Activated naive CD4-positive, alpha-beta T cell treated with anti-CD3 and anti-CD28 coated beads, Interleukin-2, amount 50 U/mL, for 16 hours (primary cell): ENCODE results near the gene USP1.
A peak's percentile ranks its signal among the peaks of the same experiment; 100 is the strongest.

Experiments
- DNase-seq: peaks from one replicate; pipeline ENCODE4 v3.0.0-alpha.2; 2020

Gene USP1

DNA sequence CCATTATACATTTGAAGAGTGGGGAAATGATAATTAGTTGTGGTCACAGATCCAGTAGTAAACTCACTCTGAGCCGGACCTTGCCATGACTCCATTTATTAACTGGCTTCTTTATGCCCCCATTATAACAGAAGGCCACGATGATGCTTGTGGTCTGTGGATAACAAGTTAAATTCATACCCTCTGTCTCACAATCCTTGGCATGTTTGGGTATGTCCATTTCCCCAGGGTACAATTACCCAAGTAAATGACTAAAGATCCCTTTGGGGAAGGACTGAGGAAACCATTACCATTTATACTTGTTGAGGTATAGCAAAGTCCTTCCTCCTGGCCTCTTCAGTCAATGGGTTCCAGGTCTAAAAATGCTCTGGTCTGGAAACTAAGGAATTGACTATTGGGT lies 7.3 kb upstream of the USP1 start:
- DNase-seq: no peak

DNA sequence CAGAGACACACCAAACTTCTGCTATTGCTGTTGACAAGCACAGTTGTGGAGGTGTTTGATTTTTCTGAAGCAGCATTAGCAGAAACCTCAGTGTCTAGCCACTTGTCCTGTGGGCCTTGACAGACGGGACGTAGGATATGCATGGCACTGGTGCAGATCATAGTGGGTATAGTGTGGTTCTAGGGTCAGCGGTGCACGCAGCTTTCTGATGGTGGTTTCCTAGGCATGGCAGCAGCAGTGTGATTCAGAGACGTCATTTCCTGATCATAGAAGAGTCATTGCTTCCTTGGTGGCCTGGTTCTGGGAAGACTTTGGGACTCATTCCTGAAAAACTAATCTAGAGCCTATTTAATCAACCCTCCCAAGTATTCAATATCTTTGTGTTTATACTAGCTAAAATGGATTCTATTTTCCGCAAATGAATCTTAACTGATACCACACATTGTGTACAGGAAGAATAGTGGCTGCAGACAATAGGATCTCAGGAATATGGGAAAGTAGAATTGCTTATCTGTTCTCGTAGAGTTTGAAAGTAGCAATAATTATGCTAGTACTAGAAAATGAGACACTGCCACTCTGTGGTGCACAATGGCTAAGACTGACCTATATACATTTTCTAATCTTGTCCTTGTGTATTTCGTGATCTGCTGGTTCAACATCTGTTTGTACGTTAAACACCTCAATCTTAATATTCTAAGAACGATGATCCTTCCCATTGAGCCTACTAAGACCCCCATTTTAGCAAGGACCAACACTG lies 2.8 kb upstream of the USP1 start:
- no peak for DNase-seq

DNA sequence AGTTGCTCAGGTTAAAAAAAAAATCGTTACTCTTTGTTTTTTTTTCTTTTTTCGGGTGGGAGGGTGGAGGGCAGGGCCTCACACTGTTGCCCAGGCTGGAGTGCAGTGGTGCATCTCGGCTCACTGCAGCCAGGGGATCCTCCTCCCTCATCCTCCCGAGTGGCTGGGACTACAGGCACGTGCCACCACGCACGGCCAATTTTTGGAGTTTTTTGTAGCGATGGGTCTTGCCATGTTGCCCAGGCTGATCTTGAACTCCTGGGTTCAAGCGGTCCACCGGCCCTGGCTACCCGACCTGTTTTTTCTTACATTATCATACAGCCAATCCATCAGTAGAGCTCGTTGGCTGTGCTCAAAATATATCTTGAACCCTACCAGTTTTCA lies 2.2 kb upstream of the USP1 start:
- DNase-seq: no peak

DNA sequence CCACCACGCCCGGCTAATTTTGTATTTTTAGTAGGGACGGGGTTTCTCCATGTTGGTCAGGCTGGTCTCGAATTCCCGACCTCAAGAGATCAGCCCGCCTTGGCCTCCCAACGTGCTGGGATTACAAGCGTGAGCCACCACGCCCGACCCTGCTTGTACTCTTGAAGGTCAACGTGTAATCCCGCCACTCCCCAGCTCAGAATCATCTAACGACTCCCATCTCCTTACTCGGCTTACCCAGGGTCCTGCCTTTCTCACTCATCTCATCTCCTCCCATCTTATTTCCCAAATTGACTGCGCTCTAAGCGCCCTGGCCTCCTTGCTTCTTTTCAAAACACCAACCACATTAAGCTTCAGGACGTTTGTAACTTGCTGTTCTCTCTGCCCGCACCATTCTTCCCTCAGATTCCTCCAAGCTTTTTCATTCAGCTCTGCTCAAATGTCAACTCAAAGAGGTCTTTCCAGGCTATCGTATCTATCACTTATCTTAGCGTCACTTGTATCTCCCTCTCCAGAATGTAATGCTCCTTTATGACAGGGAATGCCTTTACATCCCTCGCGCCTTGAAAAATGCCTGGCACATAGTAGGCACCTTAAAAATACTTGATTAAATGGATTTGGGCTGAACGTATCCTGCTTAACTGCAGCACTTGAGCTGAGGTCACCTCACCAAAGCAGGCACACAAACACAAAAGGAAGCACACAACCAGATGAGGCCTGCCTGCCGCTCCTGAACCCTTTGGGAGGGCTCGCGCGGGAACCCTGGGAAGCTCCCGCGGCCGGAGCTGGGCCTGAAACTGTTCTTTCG lies 1.4 kb upstream of the USP1 start:
- DNase-seq: no peak

DNA sequence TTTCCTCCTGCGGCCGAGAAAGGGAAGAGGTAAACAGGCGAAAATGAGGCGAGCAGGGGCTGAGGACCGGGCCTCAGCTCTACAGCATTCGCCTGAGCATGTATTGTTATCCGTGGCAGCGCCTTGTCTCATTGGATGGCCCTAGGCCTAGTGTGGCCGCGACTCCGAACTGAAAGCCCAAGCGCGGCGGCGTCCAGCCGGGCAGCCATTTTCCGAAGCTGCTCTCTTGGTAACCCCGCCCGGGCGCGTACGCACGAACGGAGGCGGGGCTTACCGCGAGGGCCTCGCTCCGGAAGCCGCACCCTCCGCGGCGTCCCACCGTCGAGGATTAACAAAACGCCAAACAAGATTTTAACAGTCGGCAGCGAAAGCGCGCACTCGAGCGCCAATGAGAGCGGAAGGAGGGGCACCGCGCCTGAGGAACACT lies 797 bp upstream of the USP1 start:
- DNase-seq: peak; percentile 97

DNA sequence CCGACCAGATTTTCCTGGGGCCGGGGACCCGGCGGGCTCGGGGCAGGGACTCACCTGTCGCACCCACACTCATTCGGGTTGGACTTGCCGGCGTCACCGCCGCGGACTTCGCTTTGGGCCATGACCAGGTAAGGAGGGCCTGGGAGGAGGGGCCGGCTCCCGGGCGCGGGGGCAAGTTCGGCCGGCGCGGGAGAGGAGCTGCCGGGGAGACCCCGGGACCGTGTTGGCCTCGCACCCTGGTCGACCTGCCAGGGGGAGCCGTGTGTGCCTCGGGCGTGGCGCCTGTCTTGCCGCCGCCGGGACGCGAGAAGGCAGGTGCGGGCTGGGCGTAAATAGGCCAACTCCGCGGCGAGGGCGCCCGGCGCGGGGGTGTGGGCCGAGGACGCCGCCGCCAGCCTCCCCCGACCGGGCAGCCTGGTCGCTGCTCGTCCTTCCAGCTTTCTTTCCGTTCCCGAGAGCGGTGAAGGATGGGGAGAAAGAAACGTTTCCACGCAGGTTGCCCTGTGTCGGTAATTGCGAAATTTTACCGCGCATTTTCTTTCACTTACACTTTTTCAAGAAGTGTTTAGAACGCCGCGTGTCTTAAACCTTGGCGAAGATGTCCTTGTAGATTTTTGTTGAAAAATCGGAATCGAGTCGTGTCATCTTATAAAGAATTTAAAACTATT lies 558 bp downstream of the USP1 start:
- peak; percentile 47 for DNase-seq

DNA sequence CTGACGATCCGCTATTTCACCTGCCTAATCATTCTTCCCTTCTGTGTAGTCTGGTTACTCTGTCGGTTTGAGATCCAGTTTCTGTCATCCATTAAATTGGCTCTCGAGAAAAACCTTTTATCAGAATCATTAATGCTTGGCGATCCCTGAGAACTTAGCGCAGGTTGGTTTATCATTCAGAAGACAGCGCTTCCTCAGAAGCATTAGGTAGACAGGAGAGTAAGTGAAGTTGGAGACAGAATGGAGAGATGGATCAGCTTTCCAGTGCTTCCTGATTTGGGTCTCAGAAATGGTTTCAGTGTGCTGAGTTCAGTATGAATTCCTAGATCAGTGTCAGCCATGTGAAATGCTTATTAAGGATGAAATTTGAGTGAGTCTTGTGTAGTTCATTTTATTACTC lies 1.3 kb downstream of the USP1 start:
- no peak for DNase-seq

DNA sequence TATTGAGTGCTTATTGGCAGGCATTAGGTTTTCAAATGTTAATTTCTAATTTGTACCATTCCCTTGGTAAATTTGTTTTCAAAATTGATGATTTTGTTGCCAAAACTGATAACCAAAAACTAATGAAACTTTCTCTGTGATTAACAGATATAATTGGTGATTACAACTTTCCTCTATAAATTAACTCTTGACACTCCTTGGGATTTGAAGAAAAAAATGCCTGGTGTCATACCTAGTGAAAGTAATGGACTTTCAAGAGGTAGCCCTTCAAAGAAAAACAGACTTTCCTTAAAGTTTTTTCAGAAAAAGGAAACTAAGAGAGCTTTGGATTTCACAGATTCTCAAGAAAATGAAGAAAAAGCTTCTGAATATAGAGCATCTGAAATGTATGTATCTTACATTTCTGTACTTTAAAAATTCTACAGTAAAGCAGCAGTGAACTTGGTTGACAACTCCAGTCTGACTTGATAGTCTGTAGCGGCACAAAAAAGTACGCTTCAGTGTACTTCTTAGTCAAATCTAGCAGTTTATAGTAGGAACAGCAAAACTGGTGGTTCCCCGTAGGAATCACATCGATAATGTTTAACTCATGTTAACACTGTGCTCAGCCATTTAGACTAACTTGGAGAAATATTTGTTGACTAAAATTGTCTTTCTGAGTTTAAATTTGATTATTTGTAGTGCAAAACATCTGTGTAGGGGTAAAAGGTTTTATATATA lies 3.0 kb downstream of the USP1 start:
- DNase-seq: no peak

DNA sequence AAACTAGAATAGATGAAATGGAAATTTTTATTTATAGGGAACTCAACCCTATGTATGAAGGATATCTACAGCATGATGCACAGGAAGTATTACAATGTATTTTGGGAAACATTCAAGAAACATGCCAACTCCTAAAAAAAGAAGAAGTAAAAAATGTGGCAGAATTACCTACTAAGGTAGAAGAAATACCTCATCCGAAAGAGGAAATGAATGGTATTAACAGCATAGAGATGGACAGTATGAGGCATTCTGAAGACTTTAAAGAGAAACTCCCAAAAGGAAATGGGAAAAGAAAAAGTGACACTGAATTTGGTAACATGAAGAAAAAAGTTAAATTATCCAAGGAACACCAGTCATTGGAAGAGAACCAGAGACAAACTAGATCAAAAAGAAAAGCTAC lies 7.9 kb downstream of the USP1 start:
- no peak for DNase-seq

DNA sequence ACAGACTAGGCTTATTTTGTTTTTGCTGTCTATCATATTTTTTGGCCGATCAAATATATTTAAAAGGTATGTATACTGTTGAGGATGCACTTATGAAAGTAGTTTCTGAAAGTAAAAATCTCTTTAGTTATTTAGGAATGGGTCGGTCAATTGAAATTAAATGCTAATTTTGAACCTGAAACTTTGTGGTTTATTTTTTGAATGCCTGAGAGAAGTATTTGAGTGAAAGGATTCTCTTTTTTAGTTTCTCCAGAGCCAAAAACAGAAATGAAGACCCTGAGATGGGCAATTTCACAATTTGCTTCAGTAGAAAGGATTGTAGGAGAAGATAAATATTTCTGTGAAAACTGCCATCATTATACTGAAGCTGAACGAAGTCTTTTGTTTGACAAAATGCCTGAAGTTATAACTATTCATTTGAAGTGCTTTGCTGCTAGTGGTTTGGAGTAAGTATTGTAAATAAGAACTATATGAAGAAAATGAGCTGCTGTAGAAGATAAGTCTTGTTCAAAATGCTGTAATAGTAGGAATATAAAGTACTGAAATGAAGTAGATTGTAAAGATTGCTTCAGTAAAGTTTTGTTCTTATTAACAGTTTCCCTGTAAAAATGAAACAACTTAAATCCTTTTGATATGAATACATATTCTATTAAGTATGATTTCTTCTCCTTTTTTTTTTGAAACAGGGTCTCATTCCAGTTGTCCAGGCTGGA lies 11.5 kb downstream of the USP1 start:
- no peak for DNase-seq

DNA sequence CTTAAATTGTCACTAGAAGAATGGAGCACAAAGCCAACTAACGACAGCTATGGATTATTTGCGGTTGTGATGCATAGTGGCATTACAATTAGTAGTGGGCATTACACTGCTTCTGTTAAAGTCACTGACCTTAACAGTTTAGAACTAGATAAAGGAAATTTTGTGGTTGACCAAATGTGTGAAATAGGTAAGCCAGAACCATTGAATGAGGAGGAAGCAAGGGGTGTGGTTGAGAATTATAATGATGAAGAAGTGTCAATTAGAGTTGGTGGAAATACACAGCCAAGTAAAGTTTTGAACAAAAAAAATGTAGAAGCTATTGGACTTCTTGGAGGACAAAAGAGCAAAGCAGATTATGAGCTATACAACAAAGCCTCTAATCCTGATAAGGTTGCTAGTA lies 13.5 kb downstream of the USP1 start:
- no peak for DNase-seq

DNA sequence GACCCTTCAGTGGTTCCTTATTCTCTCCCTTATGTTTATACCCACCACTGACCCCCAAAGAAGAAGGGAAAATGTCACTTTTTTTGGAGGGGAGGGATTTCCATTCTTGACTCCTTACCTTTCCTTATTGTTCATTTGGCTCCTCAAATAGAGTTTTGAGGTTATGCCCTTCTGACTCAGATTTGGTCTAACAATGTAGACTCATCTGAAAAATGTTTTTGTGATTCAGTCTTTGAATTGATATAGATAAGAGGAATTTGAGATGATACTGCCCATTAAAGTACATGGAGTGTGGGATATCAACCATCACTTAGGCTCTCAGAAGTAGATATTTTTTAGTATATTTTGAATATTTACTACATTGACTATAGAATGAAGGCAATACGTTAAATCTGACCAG lies 16.1 kb downstream of the USP1 start:
- no peak for DNase-seq

DNA sequence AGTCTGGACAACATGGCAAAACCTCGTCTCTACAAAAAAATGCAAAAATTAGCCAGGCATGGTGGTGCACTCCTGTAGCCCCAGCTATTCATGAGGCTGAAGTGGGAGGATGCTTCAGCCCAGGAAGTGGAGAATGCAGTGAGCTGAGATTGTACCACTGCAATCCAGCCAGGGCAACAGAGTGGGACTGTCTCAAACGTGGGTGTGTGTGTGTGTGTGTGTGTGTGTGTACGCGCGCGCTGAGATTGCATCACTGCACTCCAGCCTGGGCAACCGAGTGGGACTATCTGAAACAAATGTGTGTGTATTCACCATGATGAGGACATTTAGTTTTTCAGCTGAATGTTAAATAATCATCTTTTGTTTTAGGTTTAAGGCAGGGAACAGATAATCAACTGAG lies 21.1 kb downstream of the USP1 start:
- DNase-seq: no peak

DNA sequence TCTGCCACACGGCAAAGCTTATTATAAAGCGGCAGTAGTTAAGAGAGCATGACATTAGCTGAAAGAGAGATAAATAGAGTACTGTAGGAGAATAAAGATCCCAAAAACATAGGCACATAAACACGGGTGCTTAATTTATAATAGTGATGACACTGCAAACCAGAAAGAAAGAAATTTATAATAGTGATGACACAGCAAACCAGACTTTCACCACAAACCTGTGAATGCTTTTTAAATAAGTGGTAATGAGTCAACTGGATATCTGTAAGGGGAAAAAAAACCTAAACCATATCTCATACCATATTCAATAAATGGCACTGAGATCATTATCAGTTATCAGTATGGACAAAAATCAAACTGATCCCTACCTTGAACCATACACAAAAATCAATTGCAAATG lies 25.5 kb downstream of the USP1 start:
- no peak for DNase-seq

DNA sequence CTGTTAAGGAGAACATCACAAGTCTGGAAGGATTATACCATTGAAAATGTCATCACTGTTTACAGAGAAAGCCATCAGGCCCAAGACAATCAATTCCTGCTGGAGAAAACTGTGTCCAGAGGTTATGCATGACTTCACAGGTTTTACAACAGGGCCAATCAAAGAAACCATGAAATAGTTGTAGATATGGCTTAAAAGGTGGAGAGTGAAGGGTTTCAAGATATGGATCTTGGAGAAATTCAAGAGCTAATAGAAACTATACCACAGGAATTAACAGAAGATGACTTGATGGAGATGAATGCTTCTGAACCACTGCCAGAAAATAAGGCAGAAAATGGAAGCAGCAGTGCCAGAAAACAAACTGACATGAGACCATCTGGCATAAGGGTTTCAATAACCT lies 30.2 kb downstream of the USP1 start:
- DNase-seq: no peak

DNA sequence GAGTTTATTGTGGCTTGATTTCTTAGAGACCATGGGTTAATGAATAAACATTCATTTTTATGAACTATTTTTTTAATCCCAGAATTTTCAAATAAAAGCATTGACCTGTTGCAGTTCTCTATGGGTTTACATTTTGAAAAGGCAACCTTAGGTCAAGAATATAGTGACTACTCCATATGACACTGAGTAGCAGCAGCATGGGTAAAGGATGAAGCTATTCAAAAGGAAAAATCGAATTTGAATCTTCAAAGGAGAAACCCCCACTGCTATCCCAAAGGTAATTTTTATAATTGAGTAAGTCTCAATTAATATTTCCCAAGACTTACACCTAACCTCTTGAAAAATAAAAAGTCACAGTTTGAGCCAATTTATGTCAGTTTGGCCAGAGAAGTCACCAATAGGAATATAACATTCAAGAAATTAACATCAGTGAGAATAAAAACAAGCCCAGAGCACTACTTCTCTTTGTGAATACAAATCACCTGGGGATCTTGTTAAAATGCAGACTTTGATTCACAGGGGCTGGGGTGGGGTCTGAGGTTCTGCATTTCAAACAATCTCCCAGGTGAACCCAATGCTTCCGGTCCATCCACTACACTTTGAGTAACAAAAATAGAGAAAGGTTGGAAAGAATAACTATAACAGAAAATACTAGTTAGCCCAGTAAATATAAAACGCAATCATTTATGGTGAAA lies 39.8 kb downstream of the USP1 start:
- DNase-seq: no peak

DNA sequence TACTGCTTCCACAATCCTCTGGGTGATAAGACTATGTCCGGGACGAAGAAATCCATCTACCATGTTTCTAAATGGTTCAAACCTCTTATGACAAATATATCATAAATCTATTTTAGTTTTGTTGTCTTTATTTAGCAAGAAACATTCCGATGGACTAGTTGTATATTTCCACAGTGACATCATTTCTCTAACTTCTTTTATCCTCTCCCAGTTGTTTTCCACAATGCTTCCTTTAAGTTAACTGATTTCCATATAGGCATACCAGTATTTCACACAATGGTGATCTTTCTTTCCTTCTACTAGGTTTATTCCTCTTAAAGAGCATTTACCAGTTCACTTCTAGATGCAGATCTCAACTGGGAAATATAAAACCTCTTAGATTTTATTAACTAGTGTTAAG lies 44.8 kb downstream of the USP1 start:
- DNase-seq: no peak

DNA sequence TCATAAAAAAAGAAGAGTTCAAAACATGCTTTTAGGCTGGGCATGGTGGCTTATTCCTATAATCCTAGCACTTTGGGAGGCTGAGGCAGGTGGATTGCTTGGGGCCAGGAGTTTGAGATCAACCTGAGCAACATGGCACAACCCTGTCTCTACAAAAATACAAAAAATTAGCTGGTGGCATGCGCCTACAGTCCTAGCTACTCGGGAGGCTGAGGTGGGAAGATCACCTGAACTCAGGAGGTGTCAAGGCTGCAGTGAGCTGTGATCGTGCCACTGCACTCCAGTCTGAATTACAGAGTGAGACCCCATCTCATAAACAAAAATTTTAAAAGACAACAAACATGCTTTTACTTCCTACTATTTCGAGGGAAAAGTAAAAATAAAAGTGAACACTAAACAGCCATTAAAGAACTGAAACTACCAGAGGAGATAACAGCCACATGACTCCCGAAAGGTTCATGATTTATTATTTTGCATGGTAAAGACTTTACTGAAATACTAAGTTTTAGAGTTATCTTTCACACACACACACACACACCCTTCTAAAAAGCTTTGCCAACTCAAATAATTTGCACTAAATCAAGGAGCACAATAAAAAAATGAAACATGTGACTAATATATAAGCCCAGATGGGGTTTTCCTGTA lies 48.1 kb downstream of the USP1 start:
- no peak for DNase-seq

DNA sequence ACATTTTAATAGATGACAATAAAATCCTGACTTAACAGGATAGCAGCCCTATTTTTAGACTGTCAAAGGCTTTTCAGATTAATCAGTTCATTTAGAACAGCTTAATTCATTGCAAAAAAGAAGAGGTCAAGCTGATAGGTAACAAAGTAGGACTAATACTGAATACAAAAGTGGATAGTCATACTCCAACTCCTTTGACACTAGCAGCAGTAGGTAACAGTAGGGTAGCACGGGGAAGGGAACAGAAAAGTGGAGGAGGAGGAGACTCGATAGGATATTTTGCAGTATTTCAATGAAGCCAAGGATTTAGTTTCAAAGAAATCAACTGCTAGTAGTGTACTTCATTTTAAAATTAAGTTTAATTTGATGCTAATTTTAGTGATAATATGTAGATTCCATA lies 51.1 kb downstream of the USP1 start:
- DNase-seq: no peak

DNA sequence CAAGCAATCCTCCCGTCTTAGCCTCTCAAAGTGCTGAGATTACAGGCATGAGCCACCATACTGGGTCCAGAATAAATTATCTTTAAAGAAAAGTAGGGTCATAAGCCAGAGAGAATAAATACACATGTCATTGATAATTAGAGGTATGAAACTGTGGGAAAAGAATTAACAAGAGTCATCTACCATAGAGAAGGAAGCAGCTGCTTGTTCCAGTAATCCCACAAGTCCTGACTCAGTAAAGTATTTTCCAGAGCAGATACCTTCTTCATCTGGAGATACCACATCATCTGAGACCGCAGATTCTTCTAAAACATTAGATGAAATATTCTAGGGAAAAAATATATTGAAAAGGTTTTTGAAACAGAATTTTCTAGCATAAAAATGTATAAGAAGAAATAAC lies 55.7 kb downstream of the USP1 start:
- DNase-seq: no peak

DNA sequence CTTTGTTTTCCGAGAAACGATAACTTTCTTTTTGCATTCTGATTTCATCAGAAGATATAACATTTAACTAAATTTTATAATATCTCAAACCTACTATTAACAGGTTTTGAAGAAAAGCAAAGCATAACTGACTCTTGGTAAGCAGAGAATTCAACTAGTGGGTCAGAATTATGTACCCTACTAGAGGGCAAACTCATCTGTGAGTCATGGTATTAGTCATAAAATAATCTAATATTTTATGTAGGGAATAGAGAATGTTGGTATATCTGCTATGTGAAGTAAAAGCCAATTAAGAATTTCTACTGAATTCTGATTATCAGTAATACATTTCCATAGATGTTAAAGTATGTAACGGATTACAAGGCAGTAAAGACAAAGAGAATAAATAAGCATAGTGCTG lies 56.8 kb downstream of the USP1 start:
- DNase-seq: no peak

DNA sequence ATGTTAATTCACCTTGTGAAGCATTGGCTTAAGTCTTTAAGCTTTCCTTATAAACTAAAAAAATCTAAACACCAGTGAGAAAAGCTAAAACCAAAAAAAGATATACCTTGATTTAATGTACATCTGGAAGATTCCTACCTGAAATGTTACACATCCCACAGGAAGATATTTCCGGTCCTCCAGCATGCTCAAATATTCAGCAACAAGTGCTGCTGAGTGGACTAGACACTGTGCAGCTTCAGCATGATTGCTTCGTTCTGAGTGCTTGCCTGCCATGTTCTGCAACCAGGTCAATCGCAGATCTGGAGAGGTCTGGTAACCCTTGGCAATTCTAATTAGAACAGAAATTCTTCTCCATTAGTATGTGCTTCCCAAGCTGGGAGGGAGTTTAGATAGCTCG lies 57.3 kb downstream of the USP1 start:
- no peak for DNase-seq
